ENCODE data around the gene IGHMBP2.

IGHMBP2 gene

DNA sequence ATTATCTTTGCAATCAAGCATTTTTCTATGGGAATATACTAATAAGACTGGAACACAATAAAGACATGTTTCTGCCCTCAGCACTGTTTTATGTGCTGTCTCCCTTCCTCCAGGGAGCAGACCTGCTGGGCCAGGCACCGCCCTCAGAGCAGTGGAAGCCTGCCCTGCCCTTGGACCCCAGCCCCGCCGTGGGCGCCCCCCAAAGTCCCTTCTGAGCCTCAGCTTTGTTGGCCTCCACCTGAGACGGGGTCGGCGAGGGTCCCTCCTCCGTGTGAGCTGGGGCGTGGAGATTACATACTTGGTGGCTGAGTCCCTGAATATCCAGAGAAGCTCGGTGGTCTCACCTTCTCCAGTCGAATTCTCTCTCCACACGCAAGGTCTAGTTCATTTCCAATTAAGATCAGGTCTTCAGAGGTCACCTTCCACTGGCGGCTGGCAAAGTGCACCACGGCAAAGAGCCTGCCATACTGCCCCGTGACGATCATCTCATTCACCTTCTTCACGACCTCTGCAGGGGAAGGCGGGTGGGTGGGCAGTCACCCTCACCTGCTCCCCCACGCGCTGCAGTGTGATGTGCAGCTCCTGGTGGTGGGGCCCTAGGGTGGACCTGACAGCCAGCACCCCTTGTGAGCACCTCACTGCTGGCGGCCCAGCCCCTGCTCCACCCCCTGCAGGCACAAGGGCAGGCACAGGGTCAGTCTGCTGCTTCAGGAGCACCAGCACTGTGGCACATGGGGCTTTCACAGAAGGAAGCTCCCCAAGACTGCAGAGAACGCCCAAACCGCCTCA, 7.3 kb upstream of the IGHMBP2 start:
- DNase-seq (ENCODE audit: low read depth, low spot score): no peak
- no peak for TF ChIP-seq CTCF (IDR thresholded peaks at IDR 0.05; ENCODE audit: insufficient read depth, low read length, missing control alignments)
- ChIA-PET POLR2A (no interaction called here), CTCF (interaction anchor here (1.1 kb wide), 1 partner anchor 513 kb away, joined by 3 read pairs; no protein-coding TSS in a partner anchor)
- no peak overlapping the region for H3K4me3 ChIP-seq (ENCODE audit: low read depth, low read length)

DNA sequence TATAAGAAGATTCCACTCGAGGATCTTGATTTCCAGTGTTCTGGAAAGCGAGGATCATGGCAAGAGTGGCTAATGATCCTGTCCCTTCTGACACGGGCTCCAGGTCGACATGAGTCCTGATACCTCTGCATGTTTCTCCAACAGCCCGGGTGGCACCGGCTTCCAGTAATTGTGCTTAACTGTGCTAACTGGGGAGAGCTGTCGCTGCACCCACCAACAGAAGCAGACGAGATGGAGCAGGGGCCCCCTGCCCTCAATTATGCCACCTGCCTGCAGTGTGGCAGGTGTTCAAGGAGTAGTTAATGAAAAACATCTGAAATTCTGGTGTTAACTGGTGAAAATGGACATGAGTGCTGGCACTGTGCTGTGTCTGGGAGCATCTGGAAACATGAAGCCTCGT, 6.2 kb upstream of the IGHMBP2 start:
- POLR2A ChIA-PET: no interaction called here

GRCh38 chr11:68900835-68901381, 2.8 kb upstream of the IGHMBP2 start:
- no peak for DNase-seq (ENCODE audit: low read depth, low spot score)
- ChIA-PET POLR2A (no interaction called here), CTCF (interaction anchor here (2.2 kb wide), 1 partner anchor 11 kb away, joined by 11 read pairs; no protein-coding TSS in a partner anchor)
- TF ChIP-seq CTCF (IDR thresholded peaks at IDR 0.05; ENCODE audit: insufficient read depth, low read length, missing control alignments): no peak
- no peak overlapping the region for H3K4me3 ChIP-seq (ENCODE audit: low read depth, low read length)

More for the DNA sequence above, 6.2 kb upstream of the IGHMBP2 start:
- no peak for TF ChIP-seq CTCF (IDR thresholded peaks at IDR 0.05; ENCODE audit: insufficient read depth, low read length, missing control alignments)
- DNase-seq (ENCODE audit: low read depth, low spot score): no peak
- CTCF ChIA-PET: interaction anchor here (0.6 to 1.1 kb wide), 2 partner anchors 97 to 514 kb away, joined by 3 read pairs; no protein-coding TSS in a partner anchor
- H3K4me3 ChIP-seq (ENCODE audit: low read depth, low read length): no peak overlapping the region

- CTCF ChIA-PET: interaction anchor here (0.6 to 2.4 kb wide), 5 partner anchors 14 to 294 kb away, joined by 3 to 11 read pairs (median 4); partner anchors contain the start of gene MRGPRF
- POLR2A ChIA-PET: interaction anchor here (1.1 to 1.6 kb wide), 3 partner anchors 14 to 104 kb away, joined by 4 to 8 read pairs (median 4); no protein-coding TSS in a partner anchor
- no peak for DNase-seq (ENCODE audit: low read depth, low spot score)
- H3K4me3 ChIP-seq (ENCODE audit: low read depth, low read length): peak overlapping the region; percentile 100
- no peak for TF ChIP-seq CTCF (IDR thresholded peaks at IDR 0.05; ENCODE audit: insufficient read depth, low read length, missing control alignments)
These were observed 657 bp downstream of the IGHMBP2 start for GRCh38 chr11:68904248-68904847.

- no peak for DNase-seq (ENCODE audit: low read depth, low spot score)
- peak overlapping the region; percentile 100 for H3K4me3 ChIP-seq (ENCODE audit: low read depth, low read length)
These were observed 2.0 kb downstream of the IGHMBP2 start for GRCh38 chr11:68905421-68906360.

More at GRCh38 chr11:68905421-68906360, 2.0 kb downstream of the IGHMBP2 start:
- CTCF ChIA-PET: interaction anchor here (0.9 to 2.4 kb wide), 5 partner anchors 15 to 183 kb away, joined by 3 to 11 read pairs (median 4); partner anchors contain the start of gene MRGPRF
- TF ChIP-seq CTCF (IDR thresholded peaks at IDR 0.05; ENCODE audit: insufficient read depth, low read length, missing control alignments): no peak
- POLR2A ChIA-PET: no interaction called here

Measured in AG04449 (cell line).